Neural progenitor cell (in vitro differentiated cells): ENCODE results near the gene TBC1D14. TPM values are rescaled to one million over a fixed set of nuclear protein-coding genes. Genes with fewer than 3 reads are reported as not detected.

ENCODE experiments used
- DNase-seq: peaks from one replicate; pipeline ENCODE4 v3.0.0-alpha.2; 2016; ENCODE audit warnings: low spot score
- H2AFZ ChIP-seq: fragments of 200-600 bp; sonication (generic); replicated peaks from 2 replicates; pipeline ENCODE4 v1.6.1; 2016; ENCODE audit warnings: antibody characterized with exemption
- H3F3A ChIP-seq: fragments of 200-600 bp; sonication (generic); 2 replicates; pipeline ENCODE4 v1.6.1; 2016; ENCODE audit warnings: antibody characterized with exemption, low read depth
- H3K27ac ChIP-seq: fragments of 200-600 bp; sonication (generic); 2 replicates; pipeline ENCODE4 v1.5.1; 2016; ENCODE audit warnings: mild to moderate bottlenecking
- H3K27me3 ChIP-seq: fragments of 200-600 bp; sonication (generic); 2 replicates; pipeline ENCODE4 v1.6.1; 2016; ENCODE audit warnings: mild to moderate bottlenecking, moderate library complexity
- H3K36me3 ChIP-seq: fragments of 200-600 bp; sonication (generic); 2 replicates; pipeline ENCODE4 v1.5.1; 2016
- H3K4me1 ChIP-seq: fragments of 200-600 bp; sonication (generic); 2 replicates; pipeline ENCODE4 v1.6.1; 2016; ENCODE audit warnings: mixed run types
- H3K4me2 ChIP-seq: fragments of 200-600 bp; sonication (generic); 2 replicates; pipeline ENCODE4 v1.6.1; 2016
- H3K4me3 ChIP-seq: fragments of 200-600 bp; sonication (generic); 2 replicates; pipeline ENCODE4 v1.5.1; 2016
- H3K79me2 ChIP-seq: fragments of 200-600 bp; sonication (generic); 2 replicates; pipeline ENCODE4 v1.6.1; 2016; ENCODE audit warnings: low read depth
- H3K9ac ChIP-seq: fragments of 200-600 bp; sonication (generic); 2 replicates; pipeline ENCODE4 v1.6.1; 2016
- H3K9me3 ChIP-seq: fragments of 200-600 bp; sonication (generic); 2 replicates; pipeline ENCODE4 v1.5.1; 2016; ENCODE audit warnings: low read depth
- H4K20me1 ChIP-seq: fragments of 200-600 bp; sonication (generic); 2 replicates; pipeline ENCODE4 v1.6.1; 2016; ENCODE audit warnings: low read depth
- H3K27ac Mint-ChIP-seq: 3 replicates; pipeline ENCODE4 v1.8.0; 2021; ENCODE audit warnings: mixed read lengths
- H3K27me3 Mint-ChIP-seq: 2 replicates; pipeline ENCODE4 v1.8.0; 2022; ENCODE audit warnings: low read depth, mild to moderate bottlenecking, inconsistent platforms, moderate library complexity, mixed read lengths; ENCODE audit not compliant: insufficient read depth
- H3K36me3 Mint-ChIP-seq: 3 replicates; pipeline ENCODE4 v1.8.0; 2021; ENCODE audit warnings: mixed read lengths
- H3K4me1 Mint-ChIP-seq: 3 replicates; pipeline ENCODE4 v1.8.0; 2021; ENCODE audit warnings: mixed read lengths
- H3K4me3 Mint-ChIP-seq: 3 replicates; pipeline ENCODE4 v1.8.0; 2021; ENCODE audit warnings: mild to moderate bottlenecking, moderate library complexity, mixed read lengths
- H3K9me3 Mint-ChIP-seq: 3 replicates; pipeline ENCODE4 v1.8.0; 2020; ENCODE audit warnings: mixed read lengths
- EZH2 ChIP-seq: fragments of 200-600 bp; sonication (generic); IDR thresholded peaks from 2 replicates; pipeline ENCODE4 v1.6.1; 2017; ENCODE audit warnings: antibody characterized with exemption, mild to moderate bottlenecking, moderate library complexity
- EZH2phosphoT487 ChIP-seq: fragments of 200-600 bp; sonication (generic); IDR thresholded peaks from 2 replicates; pipeline ENCODE4 v1.6.1; 2017; ENCODE audit warnings: antibody characterized with exemption
- total RNA-seq: library from RNA; depleted of rRNA; stranded (reverse); fragments of >200 nt; gene quantifications from 2 replicates; pipeline ENCODE4 v1.2.3, GENCODE V29; 2015; ENCODE audit warnings: low replicate concordance
- TF ChIP-seq, protein P1 (sequence below): fragments of 200-600 bp; sonication (generic); IDR thresholded peaks from 2 replicates; pipeline ENCODE4 v1.5.1; 2017; ENCODE audit warnings: antibody characterized with exemption, mild to moderate bottlenecking

The TBC1D14 gene
- total RNA-seq, 1 donor from 2014 or later = 47.9 TPM

DNA sequence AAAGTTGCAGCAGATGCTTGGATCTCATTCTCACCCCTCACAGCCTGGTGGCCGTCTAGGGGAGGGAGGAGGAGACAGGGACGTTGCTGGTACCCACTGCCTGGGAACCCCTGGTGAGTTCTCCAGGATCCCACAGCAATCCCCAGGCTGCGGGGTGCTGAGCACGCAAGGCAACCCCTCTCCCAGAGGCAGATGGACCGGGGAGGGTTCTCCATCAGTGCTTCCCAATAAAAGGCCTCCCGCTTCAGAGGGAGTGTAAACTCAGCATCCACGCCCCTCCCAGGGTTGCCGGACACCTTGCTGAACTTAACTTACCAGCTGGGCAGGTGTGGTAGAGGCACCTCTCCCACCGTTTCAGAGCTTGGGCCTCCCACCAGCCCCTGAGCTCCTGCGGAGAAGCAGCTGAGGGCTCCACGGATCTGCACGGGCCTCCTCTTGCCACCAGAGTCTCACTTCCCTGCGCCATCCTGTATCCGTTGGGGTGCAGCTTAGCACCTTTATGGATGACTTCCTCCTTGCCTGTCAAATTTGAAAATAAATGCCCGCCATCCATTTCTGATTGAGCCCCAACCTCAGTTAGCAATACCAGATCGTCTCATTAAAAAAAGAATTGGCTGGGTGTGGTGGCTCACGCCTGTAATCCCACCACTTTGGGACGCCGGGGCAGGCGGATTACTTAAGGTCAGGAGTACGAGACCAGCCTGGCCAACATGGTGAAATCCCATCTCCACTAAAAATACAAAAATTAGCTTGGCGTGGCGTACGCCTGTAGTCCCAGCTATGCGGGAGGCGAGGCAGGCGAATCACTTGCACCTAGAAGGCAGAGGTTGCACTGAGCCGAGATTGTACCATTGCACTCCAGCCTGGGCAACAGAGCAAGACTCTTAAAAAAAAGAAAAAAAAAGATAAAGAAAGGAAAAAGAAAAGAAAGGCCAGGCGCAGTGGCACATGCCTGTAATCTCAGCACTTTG is 14.8 kb upstream of the TBC1D14 start:
- no peaks in the 10 kb centered on the region for H3K27me3 ChIP-seq
- H3K36me3 Mint-ChIP-seq = peaks cover 9% of the 10 kb centered on the region
- peaks cover 5% of the 10 kb centered on the region for H3K4me1 ChIP-seq
- H3K9me3 ChIP-seq = no peaks in the 10 kb centered on the region
- no peaks in the 10 kb centered on the region for H3K36me3 ChIP-seq
- H3K27me3 Mint-ChIP-seq = peaks cover 4% of the 10 kb centered on the region
- no peaks in the 10 kb centered on the region for H3F3A ChIP-seq
- H3K4me1 Mint-ChIP-seq = peaks cover 24% of the 10 kb centered on the region
- peaks cover 13% of the 10 kb centered on the region for H3K9me3 Mint-ChIP-seq
- no peak overlapping the region for H3K9ac ChIP-seq
- H3K4me2 ChIP-seq = no peak overlapping the region
- H4K20me1 ChIP-seq = no peaks in the 10 kb centered on the region
- DNase-seq = no peak
- TF ChIP-seq EZH2phosphoT487 (no peak), EZH2 (no peak)
- TF ChIP-seq, protein P1, sequence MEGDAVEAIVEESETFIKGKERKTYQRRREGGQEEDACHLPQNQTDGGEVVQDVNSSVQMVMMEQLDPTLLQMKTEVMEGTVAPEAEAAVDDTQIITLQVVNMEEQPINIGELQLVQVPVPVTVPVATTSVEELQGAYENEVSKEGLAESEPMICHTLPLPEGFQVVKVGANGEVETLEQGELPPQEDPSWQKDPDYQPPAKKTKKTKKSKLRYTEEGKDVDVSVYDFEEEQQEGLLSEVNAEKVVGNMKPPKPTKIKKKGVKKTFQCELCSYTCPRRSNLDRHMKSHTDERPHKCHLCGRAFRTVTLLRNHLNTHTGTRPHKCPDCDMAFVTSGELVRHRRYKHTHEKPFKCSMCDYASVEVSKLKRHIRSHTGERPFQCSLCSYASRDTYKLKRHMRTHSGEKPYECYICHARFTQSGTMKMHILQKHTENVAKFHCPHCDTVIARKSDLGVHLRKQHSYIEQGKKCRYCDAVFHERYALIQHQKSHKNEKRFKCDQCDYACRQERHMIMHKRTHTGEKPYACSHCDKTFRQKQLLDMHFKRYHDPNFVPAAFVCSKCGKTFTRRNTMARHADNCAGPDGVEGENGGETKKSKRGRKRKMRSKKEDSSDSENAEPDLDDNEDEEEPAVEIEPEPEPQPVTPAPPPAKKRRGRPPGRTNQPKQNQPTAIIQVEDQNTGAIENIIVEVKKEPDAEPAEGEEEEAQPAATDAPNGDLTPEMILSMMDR = no peak
- H3K4me3 ChIP-seq = no peak overlapping the region
- H3K79me2 ChIP-seq = no peaks in the 10 kb centered on the region
- H2AFZ ChIP-seq = no peak overlapping the region
- no peak overlapping the region for H3K27ac Mint-ChIP-seq
- H3K4me3 Mint-ChIP-seq = no peak overlapping the region
- H3K27ac ChIP-seq = no peak overlapping the region

DNA sequence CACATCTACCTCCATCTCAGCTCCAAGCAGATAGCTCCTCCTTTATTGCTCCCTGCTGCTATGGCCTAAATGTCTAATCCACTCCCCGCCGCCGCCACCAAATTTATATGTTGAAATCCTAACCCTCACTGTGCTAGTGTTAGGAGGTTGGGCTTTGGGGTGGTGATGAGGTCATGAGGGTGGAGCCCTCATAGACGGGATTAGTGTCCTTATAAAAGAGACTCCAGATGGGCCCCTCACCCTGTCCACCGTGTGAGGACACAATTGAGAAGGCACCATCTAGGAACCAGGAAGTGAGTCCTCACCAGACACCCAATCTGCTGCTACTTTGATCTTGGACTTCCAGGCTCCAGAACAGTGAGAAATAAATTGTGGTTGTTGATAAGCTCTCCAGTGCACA is 13.6 kb upstream of the TBC1D14 start:
- no peak for DNase-seq
- H3K27me3 ChIP-seq = no peaks in the 10 kb centered on the region
- no peaks in the 10 kb centered on the region for H3K36me3 ChIP-seq
- Mint-ChIP-seq H3K27ac (peak overlapping the region; percentile 3), H3K27me3 (peaks cover 4% of the 10 kb centered on the region), H3K36me3 (no peaks in the 10 kb centered on the region), H3K4me1 (peaks cover 24% of the 10 kb centered on the region), H3K4me3 (no peak overlapping the region), H3K9me3 (peaks cover 2% of the 10 kb centered on the region)
- no peaks in the 10 kb centered on the region for H4K20me1 ChIP-seq
- H3K27ac ChIP-seq = no peak overlapping the region
- H3K9me3 ChIP-seq = no peaks in the 10 kb centered on the region
- no peaks in the 10 kb centered on the region for H3F3A ChIP-seq
- H3K79me2 ChIP-seq = no peaks in the 10 kb centered on the region
- TF ChIP-seq, protein P1 = no peak
- no peak for TF ChIP-seq EZH2phosphoT487
- no peak for TF ChIP-seq EZH2
- H2AFZ ChIP-seq = no peak overlapping the region
- H3K4me2 ChIP-seq = no peak overlapping the region
- no peak overlapping the region for H3K4me3 ChIP-seq
- H3K4me1 ChIP-seq = peaks cover 5% of the 10 kb centered on the region
- no peak overlapping the region for H3K9ac ChIP-seq

DNA sequence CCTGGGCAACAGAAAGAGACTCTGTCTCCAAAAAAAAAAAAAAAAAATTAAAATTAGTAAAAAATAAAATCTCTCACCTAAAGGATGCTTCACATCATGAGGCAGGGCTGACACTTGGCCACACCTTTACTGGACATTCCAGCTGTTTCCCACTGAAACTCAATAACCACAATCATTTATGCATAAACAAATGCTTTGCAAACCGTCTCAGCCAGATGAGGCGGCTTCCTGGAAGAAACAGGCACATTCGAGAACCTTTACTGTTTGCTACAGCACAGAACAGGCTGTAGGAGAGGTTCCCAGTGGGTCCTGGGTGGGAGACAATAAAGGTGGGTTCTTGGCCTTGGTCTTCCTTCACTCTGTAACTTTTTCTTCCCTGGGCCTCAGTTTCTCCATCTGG is 10.9 kb upstream of the TBC1D14 start:
- no peak overlapping the region for H2AFZ ChIP-seq
- peaks cover 6% of the 10 kb centered on the region for H3K27me3 Mint-ChIP-seq
- no peak for DNase-seq
- no peaks in the 10 kb centered on the region for H3K79me2 ChIP-seq
- H3K36me3 Mint-ChIP-seq = no peaks in the 10 kb centered on the region
- H3K27me3 ChIP-seq = no peaks in the 10 kb centered on the region
- H3K9me3 ChIP-seq = no peaks in the 10 kb centered on the region
- H3K4me1 Mint-ChIP-seq = peaks cover 14% of the 10 kb centered on the region
- H3K36me3 ChIP-seq = no peaks in the 10 kb centered on the region
- H3K9ac ChIP-seq = no peak overlapping the region
- H3K27ac ChIP-seq = no peak overlapping the region
- no peaks in the 10 kb centered on the region for H3K4me1 ChIP-seq
- H3K27ac Mint-ChIP-seq = no peak overlapping the region
- H4K20me1 ChIP-seq = no peaks in the 10 kb centered on the region
- H3K4me3 ChIP-seq = no peak overlapping the region
- peaks cover 2% of the 10 kb centered on the region for H3K9me3 Mint-ChIP-seq
- TF ChIP-seq EZH2phosphoT487 = no peak
- TF ChIP-seq EZH2 = no peak
- TF ChIP-seq, protein P1 = no peak
- H3F3A ChIP-seq = no peaks in the 10 kb centered on the region
- H3K4me2 ChIP-seq = no peak overlapping the region
- H3K4me3 Mint-ChIP-seq = no peak overlapping the region
